Fibroblast of lung (primary cell): Measurements from ENCODE around the gene FTHL17.

Experiments
- EZH2 ChIP-seq: IDR thresholded peaks from 2 replicates; pipeline ENCODE4 v1.5.1; 2012; ENCODE audit warnings: low read length, control low read depth, mild to moderate bottlenecking; ENCODE audit errors: missing control alignments
- TF ChIP-seq, protein P1 (sequence below), 2 donors: IDR thresholded peaks in 1 of 2; conservative IDR thresholded peaks in 1 of 2; 1 replicate in 1 of 2; 2 replicates in 1 of 2; pipeline ENCODE4 v1.5.1; 2011 to 2012; ENCODE audit warnings: low read length in 2 of 2, control low read depth in 1 of 2, inconsistent platforms in 1 of 2, low read depth in 1 of 2, mild to moderate bottlenecking in 1 of 2

DNA sequence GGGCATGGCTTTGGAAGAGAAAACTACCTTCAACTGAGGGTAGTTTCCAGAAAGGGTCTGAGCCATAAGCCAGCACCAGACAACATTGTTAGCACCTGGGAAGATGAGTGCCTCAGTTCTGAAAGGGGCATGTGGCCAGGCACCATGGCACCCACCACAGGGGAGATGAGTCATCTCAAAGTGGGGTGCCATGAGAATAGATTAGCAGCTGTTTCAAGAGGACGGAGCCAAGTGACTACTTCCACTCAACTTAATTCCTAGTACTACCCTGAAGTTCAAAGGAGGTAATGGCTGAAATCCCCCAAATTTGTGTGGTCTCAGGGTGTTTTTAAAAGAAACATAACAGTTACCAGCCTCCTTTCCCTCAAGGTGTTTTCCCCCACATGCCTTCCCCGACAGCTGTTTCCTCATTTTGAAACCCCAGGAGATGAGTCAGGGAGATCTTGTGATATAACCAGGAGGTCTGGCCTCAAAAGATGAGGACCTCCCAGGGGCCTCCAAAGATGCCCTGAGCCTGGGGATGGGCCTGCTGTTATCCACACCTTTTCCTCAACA is 27.8 kb upstream of the FTHL17 start:
- TF ChIP-seq EZH2: no peak
- TF ChIP-seq, protein P1, sequence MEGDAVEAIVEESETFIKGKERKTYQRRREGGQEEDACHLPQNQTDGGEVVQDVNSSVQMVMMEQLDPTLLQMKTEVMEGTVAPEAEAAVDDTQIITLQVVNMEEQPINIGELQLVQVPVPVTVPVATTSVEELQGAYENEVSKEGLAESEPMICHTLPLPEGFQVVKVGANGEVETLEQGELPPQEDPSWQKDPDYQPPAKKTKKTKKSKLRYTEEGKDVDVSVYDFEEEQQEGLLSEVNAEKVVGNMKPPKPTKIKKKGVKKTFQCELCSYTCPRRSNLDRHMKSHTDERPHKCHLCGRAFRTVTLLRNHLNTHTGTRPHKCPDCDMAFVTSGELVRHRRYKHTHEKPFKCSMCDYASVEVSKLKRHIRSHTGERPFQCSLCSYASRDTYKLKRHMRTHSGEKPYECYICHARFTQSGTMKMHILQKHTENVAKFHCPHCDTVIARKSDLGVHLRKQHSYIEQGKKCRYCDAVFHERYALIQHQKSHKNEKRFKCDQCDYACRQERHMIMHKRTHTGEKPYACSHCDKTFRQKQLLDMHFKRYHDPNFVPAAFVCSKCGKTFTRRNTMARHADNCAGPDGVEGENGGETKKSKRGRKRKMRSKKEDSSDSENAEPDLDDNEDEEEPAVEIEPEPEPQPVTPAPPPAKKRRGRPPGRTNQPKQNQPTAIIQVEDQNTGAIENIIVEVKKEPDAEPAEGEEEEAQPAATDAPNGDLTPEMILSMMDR (conservative IDR thresholded peaks at IDR 0.05 in 1 of 2, IDR thresholded peaks at IDR 0.05 in 1 of 2; ENCODE audit: low read depth in 1 of 2, low read length in 2 of 2): no peak
